HepG2 (cell line): ENCODE data around the gene PTGDS. TPM values are rescaled to one million over a fixed set of nuclear protein-coding genes. Genes with fewer than 3 reads are reported as not detected.
A peak's percentile ranks its signal among the peaks of the same experiment; 100 is the strongest.

ENCODE experiments used
- ETV6 ChIP-seq: sonication (generic); formaldehyde crosslinking; conservative IDR thresholded peaks from 2 replicates; pipeline ENCODE4 v1.4.0; 2020; ENCODE audit warnings: missing genetic modification reagents
- GABPB1 ChIP-seq: IDR thresholded peaks from 2 replicates; pipeline ENCODE4 v1.6.1; 2016; ENCODE audit warnings: mild to moderate bottlenecking, missing genetic modification reagents, moderate library complexity, missing compliant biosample characterization
- GLI4 ChIP-seq: sonication (generic); formaldehyde crosslinking; IDR thresholded peaks from 2 replicates; pipeline ENCODE4 v1.5.1; 2020; ENCODE audit warnings: missing genetic modification reagents, mild to moderate bottlenecking, moderate library complexity, borderline replicate concordance
- HMGXB3 ChIP-seq: sonication (generic); formaldehyde crosslinking; IDR thresholded peaks from 2 replicates; pipeline ENCODE4 v1.4.0; 2020; ENCODE audit warnings: missing genetic modification reagents, borderline replicate concordance
- JDP2 ChIP-seq: sonication (generic); formaldehyde crosslinking; IDR thresholded peaks from 2 replicates; pipeline ENCODE4 v1.8.1; 2022; ENCODE audit warnings: missing genetic modification reagents, borderline replicate concordance
- KDM5B ChIP-seq: sonication (generic); formaldehyde crosslinking; IDR thresholded peaks from 2 replicates; pipeline ENCODE4 v1.4.0; 2020; ENCODE audit warnings: missing genetic modification reagents, mild to moderate bottlenecking, borderline replicate concordance
- MYPOP ChIP-seq: sonication (generic); formaldehyde crosslinking; IDR thresholded peaks from 2 replicates; pipeline ENCODE4 v1.8.1; 2023; ENCODE audit warnings: mild to moderate bottlenecking, moderate library complexity, missing genetic modification reagents
- RARG ChIP-seq: sonication (generic); formaldehyde crosslinking; IDR thresholded peaks from 2 replicates; pipeline ENCODE4 v1.4.0; 2020; ENCODE audit warnings: low read depth, mild to moderate bottlenecking, missing genetic modification reagents
- REPIN1 ChIP-seq: sonication (generic); formaldehyde crosslinking; IDR thresholded peaks from 2 replicates; pipeline ENCODE4 v1.8.0; 2022; ENCODE audit warnings: missing genetic modification reagents, low read depth, mild to moderate bottlenecking, borderline replicate concordance
- ZFP36L2 ChIP-seq: sonication (generic); formaldehyde crosslinking; IDR thresholded peaks from 2 replicates; pipeline ENCODE4 v1.4.0; 2020; ENCODE audit warnings: missing genetic modification reagents
- ZNF543 ChIP-seq: sonication (generic); formaldehyde crosslinking; IDR thresholded peaks from 2 replicates; pipeline ENCODE4 v1.4.0; 2020; ENCODE audit warnings: mild to moderate bottlenecking, missing genetic modification reagents
- ZNF691 ChIP-seq: sonication (generic); formaldehyde crosslinking; IDR thresholded peaks from 2 replicates; pipeline ENCODE4 v1.4.0; 2020; ENCODE audit warnings: missing genetic modification reagents, low read depth, mild to moderate bottlenecking, borderline replicate concordance
- polyA plus RNA-seq, 8 experiments: library from polyadenylated mRNA; depleted of rRNA in 3 of 8; stranded (reverse) in 7 of 8; unstranded in 1 of 8; fragments of >200 nt; fragmentation: Illumina TruSeq in 4 of 8; extraction: Trizol in 4 of 8; gene quantifications; 2 replicates each; pipeline versions ENCODE4 v1.2.1 to v1.2.3, GENCODE V29; 2011 to 2016; ENCODE audit warnings: low read depth in 4 of 8, missing spikeins in 1 of 8, mixed read lengths in 1 of 8; ENCODE audit not compliant: insufficient read depth in 1 of 8
- total RNA-seq, 5 experiments: library from RNA; depleted of rRNA; stranded (reverse); fragments of >200 nt; fragmentation: Illumina TruSeq; extraction: Trizol; gene quantifications; 2 replicates each; pipeline ENCODE4 v1.2.3, GENCODE V29; 2016; ENCODE audit warnings: low read depth in 1 of 5
- TF ChIP-seq, protein P1 (sequence below): sonication (generic); formaldehyde crosslinking; IDR thresholded peaks from 2 replicates; pipeline ENCODE4 v1.8.0; 2022; ENCODE audit warnings: mild to moderate bottlenecking, missing genetic modification reagents, borderline replicate concordance
- TF ChIP-seq, protein P2 (sequence below): sonication (generic); formaldehyde crosslinking; IDR thresholded peaks from 2 replicates; pipeline ENCODE4 v1.8.1; 2023; ENCODE audit warnings: mild to moderate bottlenecking, inconsistent platforms, moderate library complexity, missing genetic modification reagents, borderline replicate concordance
- TF ChIP-seq, protein P3 (sequence below): sonication (generic); formaldehyde crosslinking; IDR thresholded peaks from 2 replicates; pipeline ENCODE4 v1.4.0; 2020; ENCODE audit warnings: mild to moderate bottlenecking, missing genetic modification reagents

The PTGDS gene
- total and polyA plus RNA-seq, 2 of the 13 experiments (the other 11 are each of a cell fraction or from before 2014, with no cell fraction given), result 0.33 to 0.50 TPM

- TF ChIP-seq GLI4 (no peak), MYPOP (CRISPR knock-in tag) (0 out of 2 replicates have a peak, but pooled peaks have one; percentile 29), ZFP36L2 (CRISPR knock-in tag) (no peak), HMGXB3 (CRISPR knock-in tag) (no peak), ZNF543 (CRISPR knock-in tag) (peak; percentile 90), ETV6 (CRISPR knock-in tag) (no peak), REPIN1 (peak; percentile 31; the same call in 1 of the 2 replicates), ZNF691 (peak; percentile 2; the same call in 1 of the 2 replicates), KDM5B (CRISPR knock-in tag) (no peak; the same call in 1 of the 2 replicates), GABPB1 (CRISPR knock-in tag) (peak; percentile 88), RARG (peak; percentile 77; the same call in 1 of the 2 replicates), JDP2 (no peak)
- TF ChIP-seq, protein P1, sequence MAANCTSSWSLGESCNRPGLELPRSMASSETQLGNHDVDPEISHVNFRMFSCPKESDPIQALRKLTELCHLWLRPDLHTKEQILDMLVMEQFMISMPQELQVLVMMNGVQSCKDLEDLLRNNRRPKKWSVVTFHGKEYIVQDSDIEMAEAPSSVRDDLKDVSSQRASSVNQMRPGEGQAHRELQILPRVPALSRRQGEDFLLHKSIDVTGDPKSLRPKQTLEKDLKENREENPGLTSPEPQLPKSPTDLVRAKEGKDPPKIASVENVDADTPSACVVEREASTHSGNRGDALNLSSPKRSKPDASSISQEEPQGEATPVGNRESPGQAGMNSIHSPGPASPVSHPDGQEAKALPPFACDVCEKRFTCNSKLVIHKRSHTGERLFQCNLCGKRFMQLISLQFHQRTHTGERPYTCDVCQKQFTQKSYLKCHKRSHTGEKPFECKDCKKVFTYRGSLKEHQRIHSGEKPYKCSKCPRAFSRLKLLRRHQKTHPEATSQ, result no peak
- TF ChIP-seq, protein P2, sequence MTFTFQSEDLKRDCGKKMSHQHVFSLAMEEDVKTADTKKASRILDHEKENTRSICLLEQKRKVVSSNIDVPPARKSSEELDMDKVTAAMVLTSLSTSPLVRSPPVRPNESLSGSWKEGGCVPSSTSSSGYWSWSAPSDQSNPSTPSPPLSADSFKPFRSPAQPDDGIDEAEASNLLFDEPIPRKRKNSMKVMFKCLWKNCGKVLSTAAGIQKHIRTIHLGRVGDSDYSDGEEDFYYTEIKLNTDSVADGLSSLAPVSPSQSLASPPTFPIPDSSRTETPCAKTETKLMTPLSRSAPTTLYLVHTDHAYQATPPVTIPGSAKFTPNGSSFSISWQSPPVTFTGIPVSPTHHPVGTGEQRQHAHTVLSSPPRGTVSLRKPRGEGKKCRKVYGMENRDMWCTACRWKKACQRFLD, result no peak
- TF ChIP-seq, protein P3, sequence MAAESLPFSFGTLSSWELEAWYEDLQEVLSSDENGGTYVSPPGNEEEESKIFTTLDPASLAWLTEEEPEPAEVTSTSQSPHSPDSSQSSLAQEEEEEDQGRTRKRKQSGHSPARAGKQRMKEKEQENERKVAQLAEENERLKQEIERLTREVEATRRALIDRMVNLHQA (CRISPR knock-in tag), result no peak
Observed at GRCh38 chr9:136944519-136945332, 32.6 kb upstream of the PTGDS start, which contains the start of the genes C8G and FBXW5 (continued).
